Measurements from ENCODE around the gene DFFA.

- TF ChIP-seq CTCF (IDR thresholded peaks at IDR 0.05) (no peak), POLR2A (IDR thresholded peaks at IDR 0.05) (no peak)
Observed at GRCh38 chr1:10459184-10459583, 13.1 kb downstream of the DFFA start.
